ENCODE data around the gene C9orf78. TPM values are rescaled to one million over a fixed set of nuclear protein-coding genes. Genes with fewer than 3 reads are reported as not detected.

Gene C9orf78
- total and polyA plus RNA-seq, 9 of the 15 experiments (the other 6 are each of a cell fraction or from before 2014, with no cell fraction given): 94.6 to 266 (median 202) TPM

- TF ChIP-seq TBP (optimal IDR thresholded peaks at IDR 0.05; ENCODE audit: low read depth, low read length) (no peak), ZNF778 (CRISPR knock-in tag; IDR thresholded peaks at IDR 0.05) (no peak), SMARCE1 (IDR thresholded peaks at IDR 0.05) (no peak), XRCC4 (IDR thresholded peaks at IDR 0.05; ENCODE audit: extremely low read depth, insufficient read depth, insufficient read length) (no peak), RBM25 (IDR thresholded peaks at IDR 0.05; ENCODE audit: low read depth, low read length, severe bottlenecking) (peak; percentile 98), ZNF134 (CRISPR knock-in tag; conservative IDR thresholded peaks at IDR 0.05) (no peak), SUPT5H (IDR thresholded peaks at IDR 0.05) (0 out of 2 replicates have a peak, but pooled peaks have one; percentile 12), ZKSCAN8 (CRISPR knock-in tag; IDR thresholded peaks at IDR 0.05) (no peak), NFE2L1 (tag; IDR thresholded peaks at IDR 0.05; ENCODE audit: borderline replicate concordance, low read depth) (no peak), PATZ1 (CRISPR knock-in tag; IDR thresholded peaks at IDR 0.05; ENCODE audit: borderline replicate concordance) (no peak), MTF1 (CRISPR knock-in tag; IDR thresholded peaks at IDR 0.05; ENCODE audit: borderline replicate concordance) (no peak), SRSF3 (IDR thresholded peaks at IDR 0.05; ENCODE audit: insufficient read depth, low read length) (no peak), SMARCB1 (IDR thresholded peaks at IDR 0.05; ENCODE audit: insufficient read length, low read depth) (no peak), KDM5B (IDR thresholded peaks at IDR 0.05; ENCODE audit: insufficient replicate concordance, low read depth, low read length) (no peak), TSC22D4 (tag; IDR thresholded peaks at IDR 0.05) (no peak), TAF15 (IDR thresholded peaks at IDR 0.05; ENCODE audit: low read depth, low read length) (no peak)
- TF ChIP-seq, protein P1, sequence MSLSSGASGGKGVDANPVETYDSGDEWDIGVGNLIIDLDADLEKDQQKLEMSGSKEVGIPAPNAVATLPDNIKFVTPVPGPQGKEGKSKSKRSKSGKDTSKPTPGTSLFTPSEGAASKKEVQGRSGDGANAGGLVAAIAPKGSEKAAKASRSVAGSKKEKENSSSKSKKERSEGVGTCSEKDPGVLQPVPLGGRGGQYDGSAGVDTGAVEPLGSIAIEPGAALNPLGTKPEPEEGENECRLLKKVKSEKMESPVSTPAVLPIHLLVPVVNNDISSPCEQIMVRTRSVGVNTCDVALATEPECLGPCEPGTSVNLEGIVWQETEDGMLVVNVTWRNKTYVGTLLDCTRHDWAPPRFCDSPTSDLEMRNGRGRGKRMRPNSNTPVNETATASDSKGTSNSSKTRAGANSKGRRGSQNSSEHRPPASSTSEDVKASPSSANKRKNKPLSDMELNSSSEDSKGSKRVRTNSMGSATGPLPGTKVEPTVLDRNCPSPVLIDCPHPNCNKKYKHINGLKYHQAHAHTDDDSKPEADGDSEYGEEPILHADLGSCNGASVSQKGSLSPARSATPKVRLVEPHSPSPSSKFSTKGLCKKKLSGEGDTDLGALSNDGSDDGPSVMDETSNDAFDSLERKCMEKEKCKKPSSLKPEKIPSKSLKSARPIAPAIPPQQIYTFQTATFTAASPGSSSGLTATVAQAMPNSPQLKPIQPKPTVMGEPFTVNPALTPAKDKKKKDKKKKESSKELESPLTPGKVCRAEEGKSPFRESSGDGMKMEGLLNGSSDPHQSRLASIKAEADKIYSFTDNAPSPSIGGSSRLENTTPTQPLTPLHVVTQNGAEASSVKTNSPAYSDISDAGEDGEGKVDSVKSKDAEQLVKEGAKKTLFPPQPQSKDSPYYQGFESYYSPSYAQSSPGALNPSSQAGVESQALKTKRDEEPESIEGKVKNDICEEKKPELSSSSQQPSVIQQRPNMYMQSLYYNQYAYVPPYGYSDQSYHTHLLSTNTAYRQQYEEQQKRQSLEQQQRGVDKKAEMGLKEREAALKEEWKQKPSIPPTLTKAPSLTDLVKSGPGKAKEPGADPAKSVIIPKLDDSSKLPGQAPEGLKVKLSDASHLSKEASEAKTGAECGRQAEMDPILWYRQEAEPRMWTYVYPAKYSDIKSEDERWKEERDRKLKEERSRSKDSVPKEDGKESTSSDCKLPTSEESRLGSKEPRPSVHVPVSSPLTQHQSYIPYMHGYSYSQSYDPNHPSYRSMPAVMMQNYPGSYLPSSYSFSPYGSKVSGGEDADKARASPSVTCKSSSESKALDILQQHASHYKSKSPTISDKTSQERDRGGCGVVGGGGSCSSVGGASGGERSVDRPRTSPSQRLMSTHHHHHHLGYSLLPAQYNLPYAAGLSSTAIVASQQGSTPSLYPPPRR (CRISPR knock-in tag; IDR thresholded peaks at IDR 0.05; ENCODE audit: borderline replicate concordance): no peak
- TF ChIP-seq, protein P2, sequence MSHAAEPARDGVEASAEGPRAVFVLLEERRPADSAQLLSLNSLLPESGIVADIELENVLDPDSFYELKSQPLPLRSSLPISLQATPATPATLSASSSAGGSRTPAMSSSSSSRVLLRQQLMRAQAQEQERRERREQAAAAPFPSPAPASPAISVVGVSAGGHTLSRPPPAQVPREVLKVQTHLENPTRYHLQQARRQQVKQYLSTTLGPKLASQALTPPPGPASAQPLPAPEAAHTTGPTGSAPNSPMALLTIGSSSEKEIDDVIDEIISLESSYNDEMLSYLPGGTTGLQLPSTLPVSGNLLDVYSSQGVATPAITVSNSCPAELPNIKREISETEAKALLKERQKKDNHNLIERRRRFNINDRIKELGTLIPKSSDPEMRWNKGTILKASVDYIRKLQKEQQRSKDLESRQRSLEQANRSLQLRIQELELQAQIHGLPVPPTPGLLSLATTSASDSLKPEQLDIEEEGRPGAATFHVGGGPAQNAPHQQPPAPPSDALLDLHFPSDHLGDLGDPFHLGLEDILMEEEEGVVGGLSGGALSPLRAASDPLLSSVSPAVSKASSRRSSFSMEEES (CRISPR knock-in tag; IDR thresholded peaks at IDR 0.05): no peak
- TF ChIP-seq, protein P3, sequence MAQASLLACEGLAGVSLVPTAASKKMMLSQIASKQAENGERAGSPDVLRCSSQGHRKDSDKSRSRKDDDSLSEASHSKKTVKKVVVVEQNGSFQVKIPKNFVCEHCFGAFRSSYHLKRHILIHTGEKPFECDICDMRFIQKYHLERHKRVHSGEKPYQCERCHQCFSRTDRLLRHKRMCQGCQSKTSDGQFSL (CRISPR knock-in tag; IDR thresholded peaks at IDR 0.05): no peak
- TF ChIP-seq, protein P3 (tag; IDR thresholded peaks at IDR 0.05): no peak
Measured at GRCh38 chr9:129826759-129827158, 8.3 kb downstream of the C9orf78 start (continued).
